K562 (cell line): Measurements from ENCODE around the gene PVALEF. TPM values are rescaled to one million over a fixed set of nuclear protein-coding genes. Genes with fewer than 3 reads are reported as not detected.

Source experiments
- ETV1 ChIP-seq: fragments of 450-650 bp; conservative IDR thresholded peaks from 2 replicates; pipeline ENCODE4 v1.6.1; 2016; ENCODE audit warnings: missing genetic modification characterization, control low read depth, low read depth, missing compliant biosample characterization
- FOXA1 ChIP-seq: fragments of 450-650 bp; IDR thresholded peaks from 2 replicates; pipeline ENCODE4 v1.6.1; 2016; ENCODE audit warnings: mild to moderate bottlenecking, borderline replicate concordance
- GTF2F1 ChIP-seq: IDR thresholded peaks from 2 replicates; pipeline ENCODE4 v1.6.1; 2011; ENCODE audit warnings: low read depth, low read length, improper control_type of control experiment
- HNRNPL ChIP-seq: fragments of 200-400 bp; formaldehyde crosslinking; IDR thresholded peaks from 2 replicates; pipeline ENCODE4 v1.6.1; 2017; ENCODE audit warnings: low read depth, mild to moderate bottlenecking, low read length
- KLF13 ChIP-seq: fragments of 450-650 bp; IDR thresholded peaks from 2 replicates; pipeline ENCODE4 v1.6.1; 2016; ENCODE audit warnings: missing genetic modification characterization, low read depth, mild to moderate bottlenecking, missing compliant biosample characterization, moderate library complexity, borderline replicate concordance
- MAFK ChIP-seq: IDR thresholded peaks from 2 replicates; pipeline ENCODE4 v1.6.1; 2011; ENCODE audit warnings: low read length, improper control_type of control experiment
- MCM5 ChIP-seq: fragments of 450-650 bp; IDR thresholded peaks from 2 replicates; pipeline ENCODE4 v1.6.1; 2016; ENCODE audit warnings: low read depth
- RFX1 ChIP-seq: fragments of 450-650 bp; IDR thresholded peaks from 2 replicates; pipeline ENCODE4 v1.6.1; 2016; ENCODE audit warnings: mild to moderate bottlenecking, moderate library complexity
- SREBF2 ChIP-seq: sonication (generic); formaldehyde crosslinking; IDR thresholded peaks from 2 replicates; pipeline ENCODE4 v1.4.0; 2020; ENCODE audit warnings: mild to moderate bottlenecking, missing genetic modification reagents
- STAT5A ChIP-seq: IDR thresholded peaks from 2 replicates; pipeline ENCODE4 v1.6.1; 2012; ENCODE audit warnings: low read length, inconsistent platforms, borderline replicate concordance
- THRA ChIP-seq: fragments of 450-650 bp; IDR thresholded peaks from 2 replicates; pipeline ENCODE4 v1.6.1; 2017; ENCODE audit warnings: mild to moderate bottlenecking, moderate library complexity
- THRAP3 ChIP-seq: fragments of 450-650 bp; IDR thresholded peaks from 2 replicates; pipeline ENCODE4 v1.6.1; 2016; ENCODE audit warnings: mild to moderate bottlenecking, inconsistent platforms, borderline replicate concordance
- ZNF324 ChIP-seq: fragments of 250-450 bp; sonication (Bioruptor Pico); IDR thresholded peaks from 2 replicates; pipeline ENCODE4 v1.4.0; 2020; ENCODE audit warnings: mild to moderate bottlenecking
- ZNF507 ChIP-seq: conservative IDR thresholded peaks from 2 replicates; pipeline ENCODE4 v1.6.1; 2017; ENCODE audit warnings: missing genetic modification characterization, missing compliant biosample characterization
- ZNF764 ChIP-seq: fragments of 250-450 bp; sonication (Bioruptor Pico); IDR thresholded peaks from 2 replicates; pipeline ENCODE4 v1.4.0; 2020; ENCODE audit warnings: low read depth, mild to moderate bottlenecking, moderate library complexity
- polyA plus RNA-seq, 8 experiments: library from polyadenylated mRNA; depleted of rRNA in 4 of 8; stranded (reverse) in 5 of 8; unstranded in 3 of 8; fragments of >200 nt; fragmentation: Nextera tagmentation in 2 of 8; fragmentation: Illumina TruSeq in 1 of 8; extraction: Ambion mirVana in 2 of 8; extraction: Trizol in 1 of 8; gene quantifications; 2 replicates each; pipeline versions ENCODE4 v1.2.1 to v1.2.3, GENCODE V29; 2011 to 2014; ENCODE audit warnings: inconsistent platforms in 1 of 8, missing spikeins in 1 of 8
- total RNA-seq, 7 experiments: library from RNA; depleted of rRNA in 6 of 7; stranded (reverse); fragments of >200 nt in 6 of 7; fragmentation: Illumina TruSeq in 2 of 7; extraction: Trizol in 2 of 7; gene quantifications; 2 replicates each; pipeline versions ENCODE4 v1.2.1 to v1.2.3, GENCODE V29; 2011 to 2021; ENCODE audit warnings: low replicate concordance in 1 of 7
- TF ChIP-seq, protein P1 (sequence below): fragments of 250-450 bp; sonication (Bioruptor Pico); IDR thresholded peaks from 2 replicates; pipeline ENCODE4 v1.8.0; 2022; ENCODE audit warnings: inconsistent platforms
- TF ChIP-seq, protein P2 (sequence below): fragments of 450-650 bp; IDR thresholded peaks from 2 replicates; pipeline ENCODE4 v1.6.1; 2016; ENCODE audit warnings: antibody characterized with exemption
- TF ChIP-seq, protein P3 (sequence below): fragments of 450-650 bp; IDR thresholded peaks from 2 replicates; pipeline ENCODE4 v1.6.1; 2017; ENCODE audit warnings: antibody characterized with exemption
- TF ChIP-seq, protein P4 (sequence below): fragments of 250-450 bp; sonication (Bioruptor Pico); IDR thresholded peaks from 2 replicates; pipeline ENCODE4 v1.5.0; 2020; ENCODE audit warnings: mild to moderate bottlenecking, borderline replicate concordance

Gene PVALEF
- total and polyA plus RNA-seq, 9 of the 15 experiments (the other 6 are each of a cell fraction or from before 2014, with no cell fraction given): not detected

- TF ChIP-seq STAT5A (0 out of 2 replicates have a peak, but pooled peaks have one; percentile 37), FOXA1 (no peak), ZNF507 (tag) (no peak), KLF13 (tag) (no peak), THRA (no peak), ZNF764 (CRISPR knock-in tag) (no peak), ETV1 (peak; percentile 80), ZNF324 (no peak), MAFK (no peak), MCM5 (no peak), HNRNPL (no peak), THRAP3 (no peak), SREBF2 (CRISPR knock-in tag) (no peak), RFX1 (no peak), GTF2F1 (no peak)
- TF ChIP-seq, protein P1, sequence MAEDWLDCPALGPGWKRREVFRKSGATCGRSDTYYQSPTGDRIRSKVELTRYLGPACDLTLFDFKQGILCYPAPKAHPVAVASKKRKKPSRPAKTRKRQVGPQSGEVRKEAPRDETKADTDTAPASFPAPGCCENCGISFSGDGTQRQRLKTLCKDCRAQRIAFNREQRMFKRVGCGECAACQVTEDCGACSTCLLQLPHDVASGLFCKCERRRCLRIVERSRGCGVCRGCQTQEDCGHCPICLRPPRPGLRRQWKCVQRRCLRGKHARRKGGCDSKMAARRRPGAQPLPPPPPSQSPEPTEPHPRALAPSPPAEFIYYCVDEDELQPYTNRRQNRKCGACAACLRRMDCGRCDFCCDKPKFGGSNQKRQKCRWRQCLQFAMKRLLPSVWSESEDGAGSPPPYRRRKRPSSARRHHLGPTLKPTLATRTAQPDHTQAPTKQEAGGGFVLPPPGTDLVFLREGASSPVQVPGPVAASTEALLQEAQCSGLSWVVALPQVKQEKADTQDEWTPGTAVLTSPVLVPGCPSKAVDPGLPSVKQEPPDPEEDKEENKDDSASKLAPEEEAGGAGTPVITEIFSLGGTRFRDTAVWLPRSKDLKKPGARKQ (CRISPR knock-in tag): no peak
- TF ChIP-seq, protein P2, sequence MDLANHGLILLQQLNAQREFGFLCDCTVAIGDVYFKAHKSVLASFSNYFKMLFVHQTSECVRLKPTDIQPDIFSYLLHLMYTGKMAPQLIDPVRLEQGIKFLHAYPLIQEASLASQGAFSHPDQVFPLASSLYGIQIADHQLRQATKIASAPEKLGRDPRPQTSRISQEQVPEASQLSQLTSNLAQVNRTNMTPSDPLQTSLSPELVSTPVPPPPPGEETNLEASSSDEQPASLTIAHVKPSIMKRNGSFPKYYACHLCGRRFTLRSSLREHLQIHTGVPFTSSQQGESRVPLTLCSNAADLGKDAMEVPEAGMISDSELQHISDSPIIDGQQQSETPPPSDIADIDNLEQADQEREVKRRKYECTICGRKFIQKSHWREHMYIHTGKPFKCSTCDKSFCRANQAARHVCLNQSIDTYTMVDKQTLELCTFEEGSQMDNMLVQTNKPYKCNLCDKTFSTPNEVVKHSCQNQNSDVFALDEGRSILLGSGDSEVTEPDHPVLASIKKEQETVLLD: no peak
- TF ChIP-seq, protein P3, sequence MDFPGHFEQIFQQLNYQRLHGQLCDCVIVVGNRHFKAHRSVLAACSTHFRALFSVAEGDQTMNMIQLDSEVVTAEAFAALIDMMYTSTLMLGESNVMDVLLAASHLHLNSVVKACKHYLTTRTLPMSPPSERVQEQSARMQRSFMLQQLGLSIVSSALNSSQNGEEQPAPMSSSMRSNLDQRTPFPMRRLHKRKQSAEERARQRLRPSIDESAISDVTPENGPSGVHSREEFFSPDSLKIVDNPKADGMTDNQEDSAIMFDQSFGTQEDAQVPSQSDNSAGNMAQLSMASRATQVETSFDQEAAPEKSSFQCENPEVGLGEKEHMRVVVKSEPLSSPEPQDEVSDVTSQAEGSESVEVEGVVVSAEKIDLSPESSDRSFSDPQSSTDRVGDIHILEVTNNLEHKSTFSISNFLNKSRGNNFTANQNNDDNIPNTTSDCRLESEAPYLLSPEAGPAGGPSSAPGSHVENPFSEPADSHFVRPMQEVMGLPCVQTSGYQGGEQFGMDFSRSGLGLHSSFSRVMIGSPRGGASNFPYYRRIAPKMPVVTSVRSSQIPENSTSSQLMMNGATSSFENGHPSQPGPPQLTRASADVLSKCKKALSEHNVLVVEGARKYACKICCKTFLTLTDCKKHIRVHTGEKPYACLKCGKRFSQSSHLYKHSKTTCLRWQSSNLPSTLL: no peak
- TF ChIP-seq, protein P4, sequence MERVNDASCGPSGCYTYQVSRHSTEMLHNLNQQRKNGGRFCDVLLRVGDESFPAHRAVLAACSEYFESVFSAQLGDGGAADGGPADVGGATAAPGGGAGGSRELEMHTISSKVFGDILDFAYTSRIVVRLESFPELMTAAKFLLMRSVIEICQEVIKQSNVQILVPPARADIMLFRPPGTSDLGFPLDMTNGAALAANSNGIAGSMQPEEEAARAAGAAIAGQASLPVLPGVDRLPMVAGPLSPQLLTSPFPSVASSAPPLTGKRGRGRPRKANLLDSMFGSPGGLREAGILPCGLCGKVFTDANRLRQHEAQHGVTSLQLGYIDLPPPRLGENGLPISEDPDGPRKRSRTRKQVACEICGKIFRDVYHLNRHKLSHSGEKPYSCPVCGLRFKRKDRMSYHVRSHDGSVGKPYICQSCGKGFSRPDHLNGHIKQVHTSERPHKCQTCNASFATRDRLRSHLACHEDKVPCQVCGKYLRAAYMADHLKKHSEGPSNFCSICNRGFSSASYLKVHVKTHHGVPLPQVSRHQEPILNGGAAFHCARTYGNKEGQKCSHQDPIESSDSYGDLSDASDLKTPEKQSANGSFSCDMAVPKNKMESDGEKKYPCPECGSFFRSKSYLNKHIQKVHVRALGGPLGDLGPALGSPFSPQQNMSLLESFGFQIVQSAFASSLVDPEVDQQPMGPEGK (CRISPR knock-in tag): no peak
Measured at GRCh38 chr17:81153340-81153803, 11.9 kb upstream of the PVALEF start (continued).
